K562 (cell line): ENCODE results near the gene SEC31A. TPM values are rescaled to one million over a fixed set of nuclear protein-coding genes. Genes with fewer than 3 reads are reported as not detected.

Experiments used
- BRD4 ChIP-seq: fragments of 200-600 bp; sonication (generic); IDR thresholded peaks from 2 replicates; pipeline ENCODE4 v1.6.1; 2017; ENCODE audit warnings: inconsistent platforms
- CREB1 ChIP-seq, 2 experiments: sonication (generic) in 1 of 2; formaldehyde crosslinking in 1 of 2; IDR thresholded peaks; 2 replicates each; pipeline versions ENCODE4 v1.6.1 to v1.8.0; 2012 to 2022; ENCODE audit warnings: inconsistent platforms in 1 of 2, mild to moderate bottlenecking in 1 of 2, missing genetic modification reagents in 1 of 2, moderate library complexity in 1 of 2
- CXXC5 ChIP-seq: fragments of 250-450 bp; sonication (Bioruptor Pico); IDR thresholded peaks from 2 replicates; pipeline ENCODE4 v1.8.0; 2022; ENCODE audit warnings: inconsistent platforms, mild to moderate bottlenecking, moderate library complexity
- EHMT2 ChIP-seq: fragments of 450-650 bp; IDR thresholded peaks from 2 replicates; pipeline ENCODE4 v1.6.1; 2018; ENCODE audit warnings: antibody characterized with exemption
- ELF1 ChIP-seq: fragments of 200-800 bp; sonication (Bioruptor generic); IDR thresholded peaks from 2 replicates; pipeline ENCODE4 v1.6.1; 2016; ENCODE audit warnings: missing genetic modification characterization, missing compliant biosample characterization
- FOXM1 ChIP-seq, 2 experiments: fragments of 450-650 bp in 1 of 2; sonication (generic) in 1 of 2; formaldehyde crosslinking in 1 of 2; IDR thresholded peaks; 2 replicates each; pipeline versions ENCODE4 v1.6.1 to v1.9.0; 2017 to 2022; ENCODE audit warnings: low read depth in 2 of 2, mild to moderate bottlenecking in 2 of 2, missing genetic modification reagents in 1 of 2, moderate library complexity in 1 of 2
- HLTF ChIP-seq: fragments of 450-650 bp; IDR thresholded peaks from 2 replicates; pipeline ENCODE4 v1.6.1; 2016
- IFI16 ChIP-seq: fragments of 250-450 bp; sonication (Bioruptor Pico); IDR thresholded peaks from 2 replicates; pipeline ENCODE4 v2.1.2; 2022; ENCODE audit warnings: mild to moderate bottlenecking, inconsistent platforms
- NCOA2 ChIP-seq, 2 experiments: fragments of 450-650 bp; IDR thresholded peaks; 2 replicates each; pipeline ENCODE4 v1.6.1; 2018; ENCODE audit warnings: mild to moderate bottlenecking in 2 of 2, moderate library complexity in 1 of 2; ENCODE audit not compliant: partially characterized antibody in 2 of 2
- PCBP2 ChIP-seq: fragments of 200-400 bp; formaldehyde crosslinking; IDR thresholded peaks from 2 replicates; pipeline ENCODE4 v1.6.1; 2018; ENCODE audit warnings: low read length, low read depth, mild to moderate bottlenecking, moderate library complexity; ENCODE audit not compliant: poor library complexity, severe bottlenecking
- POLR3G ChIP-seq: IDR thresholded peaks from 2 replicates; pipeline ENCODE4 v1.6.1; 2011; ENCODE audit not compliant: insufficient read length, insufficient replicate concordance; ENCODE audit errors: extremely low read depth
- TAF15 ChIP-seq: fragments of 200-400 bp; formaldehyde crosslinking; IDR thresholded peaks from 2 replicates; pipeline ENCODE4 v1.6.1; 2017; ENCODE audit warnings: mild to moderate bottlenecking, low read depth, low read length, moderate library complexity
- TARDBP ChIP-seq: fragments of 450-650 bp; IDR thresholded peaks from 2 replicates; pipeline ENCODE4 v1.6.1; 2016
- TGIF2 ChIP-seq: sonication (generic); formaldehyde crosslinking; IDR thresholded peaks from 2 replicates; pipeline ENCODE4 v1.8.1; 2022; ENCODE audit warnings: mild to moderate bottlenecking, missing genetic modification reagents, moderate library complexity
- ZNF12 ChIP-seq: sonication (generic); formaldehyde crosslinking; IDR thresholded peaks from 2 replicates; pipeline ENCODE4 v1.4.0; 2020; ENCODE audit warnings: mild to moderate bottlenecking, missing genetic modification reagents
- ZNF140 ChIP-seq: fragments of 250-450 bp; sonication (Bioruptor Pico); IDR thresholded peaks from 2 replicates; pipeline ENCODE4 v1.8.0; 2021; ENCODE audit warnings: moderate library complexity, mild to moderate bottlenecking, inconsistent platforms
- ZNF644 ChIP-seq: fragments of 200-800 bp; sonication (Bioruptor generic); IDR thresholded peaks from 2 replicates; pipeline ENCODE4 v1.6.1; 2016; ENCODE audit warnings: low read depth, missing genetic modification characterization, missing compliant biosample characterization
- polyA plus RNA-seq, 8 experiments: library from polyadenylated mRNA; depleted of rRNA in 4 of 8; stranded (reverse) in 5 of 8; unstranded in 3 of 8; fragments of >200 nt; fragmentation: Nextera tagmentation in 2 of 8; fragmentation: Illumina TruSeq in 1 of 8; extraction: Ambion mirVana in 2 of 8; extraction: Trizol in 1 of 8; gene quantifications; 2 replicates each; pipeline versions ENCODE4 v1.2.1 to v1.2.3, GENCODE V29; 2011 to 2014; ENCODE audit warnings: inconsistent platforms in 1 of 8, missing spikeins in 1 of 8
- total RNA-seq, 7 experiments: library from RNA; depleted of rRNA in 6 of 7; stranded (reverse); fragments of >200 nt in 6 of 7; fragmentation: Illumina TruSeq in 2 of 7; extraction: Trizol in 2 of 7; gene quantifications; 2 replicates each; pipeline versions ENCODE4 v1.2.1 to v1.2.3, GENCODE V29; 2011 to 2021; ENCODE audit warnings: low replicate concordance in 1 of 7
- TF ChIP-seq, protein P1 (sequence below): fragments of 450-650 bp; formaldehyde crosslinking; IDR thresholded peaks from 2 replicates; pipeline ENCODE4 v1.4.0; 2020; ENCODE audit warnings: mild to moderate bottlenecking, moderate library complexity
- TF ChIP-seq, protein P2 (sequence below): fragments of 450-650 bp; IDR thresholded peaks from 2 replicates; pipeline ENCODE4 v1.6.1; 2016; ENCODE audit warnings: antibody characterized with exemption
- TF ChIP-seq, protein P3 (sequence below): fragments of 250-450 bp; sonication (Bioruptor Pico); IDR thresholded peaks from 2 replicates; pipeline ENCODE4 v1.6.1; 2021; ENCODE audit warnings: mild to moderate bottlenecking
- TF ChIP-seq, protein P4 (sequence below): fragments of 150-350 bp; conservative IDR thresholded peaks from 2 replicates; pipeline ENCODE4 v1.6.1; 2014; ENCODE audit warnings: low read length

SEC31A gene
- total and polyA plus RNA-seq, 9 of the 15 experiments (the other 6 are each of a cell fraction or from before 2014, with no cell fraction given) = 78.9 to 241 (median 173) TPM

DNA sequence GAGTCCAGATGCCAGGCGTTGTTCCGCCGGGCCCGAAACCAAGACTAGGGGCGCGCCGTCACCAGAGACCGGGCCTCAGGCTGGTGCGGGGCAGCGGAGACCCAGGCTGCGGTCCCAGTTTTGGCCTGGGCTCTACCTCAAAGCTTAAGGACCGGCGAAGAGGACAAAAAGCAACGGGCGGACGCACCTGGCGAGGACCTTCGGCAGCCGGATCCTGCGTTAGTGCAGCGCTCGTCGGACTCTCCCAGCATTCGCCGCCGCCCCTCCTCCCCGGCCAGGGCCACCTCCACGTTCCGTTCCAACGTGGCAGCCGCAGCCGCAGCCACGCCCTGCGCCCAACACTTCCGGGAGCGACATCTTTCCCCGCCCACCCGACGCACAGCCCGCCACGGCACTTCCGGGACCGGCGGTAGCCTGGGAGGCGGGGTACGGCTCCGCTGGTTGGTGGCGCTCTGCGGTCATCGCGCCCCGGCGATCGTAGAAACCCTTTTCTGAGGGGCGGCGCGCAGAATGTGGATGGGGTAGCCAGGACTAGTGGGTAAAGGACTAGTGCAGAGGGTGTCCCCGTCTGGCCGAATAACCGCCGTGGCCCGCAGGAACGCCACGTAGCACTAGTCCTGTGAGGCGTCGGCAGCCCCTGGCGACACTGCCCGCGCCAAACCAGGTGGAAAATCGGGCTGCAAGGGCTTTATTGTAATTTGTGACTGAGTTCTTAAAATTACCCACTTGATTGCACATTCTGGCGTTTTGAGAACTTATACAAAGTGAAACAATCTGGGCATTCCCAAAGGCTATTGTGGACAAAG is at the start of gene SEC31A (continued):
- TF ChIP-seq, protein P1, sequence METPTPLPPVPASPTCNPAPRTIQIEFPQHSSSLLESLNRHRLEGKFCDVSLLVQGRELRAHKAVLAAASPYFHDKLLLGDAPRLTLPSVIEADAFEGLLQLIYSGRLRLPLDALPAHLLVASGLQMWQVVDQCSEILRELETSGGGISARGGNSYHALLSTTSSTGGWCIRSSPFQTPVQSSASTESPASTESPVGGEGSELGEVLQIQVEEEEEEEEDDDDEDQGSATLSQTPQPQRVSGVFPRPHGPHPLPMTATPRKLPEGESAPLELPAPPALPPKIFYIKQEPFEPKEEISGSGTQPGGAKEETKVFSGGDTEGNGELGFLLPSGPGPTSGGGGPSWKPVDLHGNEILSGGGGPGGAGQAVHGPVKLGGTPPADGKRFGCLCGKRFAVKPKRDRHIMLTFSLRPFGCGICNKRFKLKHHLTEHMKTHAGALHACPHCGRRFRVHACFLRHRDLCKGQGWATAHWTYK = peak; percentile 33; the same call in 1 of the 2 replicates
- TF ChIP-seq ZNF140 (CRISPR knock-in tag) = no peak
- no peak; the same call in 1 of the 2 replicates for TF ChIP-seq TARDBP
- TF ChIP-seq TAF15 = no peak
- TF ChIP-seq EHMT2 = no peak
- TF ChIP-seq TGIF2 (CRISPR knock-in tag) = no peak
- TF ChIP-seq, protein P2, sequence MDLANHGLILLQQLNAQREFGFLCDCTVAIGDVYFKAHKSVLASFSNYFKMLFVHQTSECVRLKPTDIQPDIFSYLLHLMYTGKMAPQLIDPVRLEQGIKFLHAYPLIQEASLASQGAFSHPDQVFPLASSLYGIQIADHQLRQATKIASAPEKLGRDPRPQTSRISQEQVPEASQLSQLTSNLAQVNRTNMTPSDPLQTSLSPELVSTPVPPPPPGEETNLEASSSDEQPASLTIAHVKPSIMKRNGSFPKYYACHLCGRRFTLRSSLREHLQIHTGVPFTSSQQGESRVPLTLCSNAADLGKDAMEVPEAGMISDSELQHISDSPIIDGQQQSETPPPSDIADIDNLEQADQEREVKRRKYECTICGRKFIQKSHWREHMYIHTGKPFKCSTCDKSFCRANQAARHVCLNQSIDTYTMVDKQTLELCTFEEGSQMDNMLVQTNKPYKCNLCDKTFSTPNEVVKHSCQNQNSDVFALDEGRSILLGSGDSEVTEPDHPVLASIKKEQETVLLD = peak; percentile 76
- TF ChIP-seq CREB1 (IDR thresholded peaks at IDR 0.05) = peak; percentile 98
- TF ChIP-seq CREB1 (CRISPR knock-in tag; IDR thresholded peaks at IDR 0.05) = peak; percentile 99
- TF ChIP-seq ELF1 (tag) = peak; percentile 98
- TF ChIP-seq FOXM1 (IDR thresholded peaks at IDR 0.05; ENCODE audit: low read depth) = no peak
- TF ChIP-seq FOXM1 (CRISPR knock-in tag; IDR thresholded peaks at IDR 0.05; ENCODE audit: low read depth) = peak; percentile 74; the same call in 1 of the 2 replicates
- no peak for TF ChIP-seq IFI16 (CRISPR knock-in tag)
- TF ChIP-seq NCOA2 (IDR thresholded peaks at IDR 0.05; ENCODE audit: partially characterized antibody in 2 of 2) = no peak
- no peak for TF ChIP-seq ZNF644 (tag)
- TF ChIP-seq ZNF12 (CRISPR knock-in tag) = no peak
- TF ChIP-seq PCBP2 = no peak
- TF ChIP-seq, protein P3, sequence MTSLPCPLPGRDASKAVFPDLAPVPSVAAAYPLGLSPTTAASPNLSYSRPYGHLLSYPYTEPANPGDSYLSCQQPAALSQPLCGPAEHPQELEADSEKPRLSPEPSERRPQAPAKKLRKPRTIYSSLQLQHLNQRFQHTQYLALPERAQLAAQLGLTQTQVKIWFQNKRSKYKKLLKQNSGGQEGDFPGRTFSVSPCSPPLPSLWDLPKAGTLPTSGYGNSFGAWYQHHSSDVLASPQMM (CRISPR knock-in tag) = no peak
- no peak for TF ChIP-seq POLR3G
- peak; percentile 67; the same call in 1 of the 2 replicates for TF ChIP-seq BRD4
- peak; percentile 92 for TF ChIP-seq CXXC5 (CRISPR knock-in tag)
- TF ChIP-seq HLTF = no peak
- TF ChIP-seq, protein P4, sequence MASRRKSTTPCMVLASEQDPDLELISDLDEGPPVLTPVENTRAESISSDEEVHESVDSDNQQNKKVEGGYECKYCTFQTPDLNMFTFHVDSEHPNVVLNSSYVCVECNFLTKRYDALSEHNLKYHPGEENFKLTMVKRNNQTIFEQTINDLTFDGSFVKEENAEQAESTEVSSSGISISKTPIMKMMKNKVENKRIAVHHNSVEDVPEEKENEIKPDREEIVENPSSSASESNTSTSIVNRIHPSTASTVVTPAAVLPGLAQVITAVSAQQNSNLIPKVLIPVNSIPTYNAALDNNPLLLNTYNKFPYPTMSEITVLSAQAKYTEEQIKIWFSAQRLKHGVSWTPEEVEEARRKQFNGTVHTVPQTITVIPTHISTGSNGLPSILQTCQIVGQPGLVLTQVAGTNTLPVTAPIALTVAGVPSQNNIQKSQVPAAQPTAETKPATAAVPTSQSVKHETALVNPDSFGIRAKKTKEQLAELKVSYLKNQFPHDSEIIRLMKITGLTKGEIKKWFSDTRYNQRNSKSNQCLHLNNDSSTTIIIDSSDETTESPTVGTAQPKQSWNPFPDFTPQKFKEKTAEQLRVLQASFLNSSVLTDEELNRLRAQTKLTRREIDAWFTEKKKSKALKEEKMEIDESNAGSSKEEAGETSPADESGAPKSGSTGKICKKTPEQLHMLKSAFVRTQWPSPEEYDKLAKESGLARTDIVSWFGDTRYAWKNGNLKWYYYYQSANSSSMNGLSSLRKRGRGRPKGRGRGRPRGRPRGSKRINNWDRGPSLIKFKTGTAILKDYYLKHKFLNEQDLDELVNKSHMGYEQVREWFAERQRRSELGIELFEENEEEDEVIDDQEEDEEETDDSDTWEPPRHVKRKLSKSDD = no peak
